GM12878 (cell line): ENCODE data around the gene FBXL17. TPM values are rescaled to one million over a fixed set of nuclear protein-coding genes. Genes with fewer than 3 reads are reported as not detected.

ENCODE experiments used
- ATAC-seq: fragments of 200-7000 bp; cut with Tn5 transposase; 3 replicates; pipeline ENCODE4 v1.9.1; 2020; ENCODE audit warnings: mild to moderate bottlenecking, moderate library complexity
- BruUV-seq: library from RNA; stranded (reverse); fragments of 400-500 nt; replicated peaks from 2 replicates; lab custom pipeline; 2021; lab: Mats Ljungman, UMichigan
- CTCF ChIA-PET: fragments of 300-600 bp; sonication (Branson Sonifier 250); formaldehyde crosslinking; extraction: SDS; loops from one replicate; lab custom pipeline; 2021; ENCODE audit warnings: inconsistent platforms; lab: Yijun Ruan, JAX
- POLR2A ChIA-PET: fragments of 350-600 bp; formaldehyde crosslinking; extraction: SDS; loops from one replicate; lab custom pipeline; 2021; ENCODE audit warnings: inconsistent platforms; lab: Charles Lee
- RAD21 ChIA-PET: fragments of 300-600 bp; sonication (Branson Sonifier 250); formaldehyde crosslinking; loops from one replicate; lab custom pipeline; 2023; ENCODE audit warnings: antibody characterized with exemption; ENCODE audit not compliant: unreplicated experiment; lab: Charles Lee
- SMC1A ChIA-PET: fragments of 300-600 bp; sonication (Branson Sonifier 250); formaldehyde crosslinking; loops from one replicate; lab custom pipeline; 2023; ENCODE audit not compliant: unreplicated experiment, uncharacterized antibody; lab: Charles Lee
- DNase-seq: peaks from one replicate; pipeline ENCODE4 v3.0.0-alpha.2; 2011; ENCODE audit warnings: low read depth, low spot score
- FAIRE-seq: peaks from 3 replicates; lab custom pipeline; 2011; peaks lifted over from hg19 to GRCh38; lab: Jason Lieb, UNC
- H2AFZ ChIP-seq: 2 replicates; pipeline ENCODE4 v1.6.0; 2011; ENCODE audit warnings: low read depth, low read length, control low read depth; ENCODE audit not compliant: control insufficient read depth
- H3K27ac ChIP-seq: 2 replicates; pipeline ENCODE4 v1.5.1; 2011; ENCODE audit warnings: control low read depth; ENCODE audit not compliant: control insufficient read depth, insufficient read depth
- H3K27me3 ChIP-seq, 2 experiments: replicated peaks in 1 of 2; 2 replicates each; pipeline versions ENCODE4 v1.6.0 to v1.6.1; 2011; ENCODE audit warnings: low read length in 1 of 2; ENCODE audit not compliant: control insufficient read depth in 2 of 2, insufficient read depth in 2 of 2
- H3K36me3 ChIP-seq, 2 experiments: 2 replicates each; pipeline ENCODE4 v1.5.1; 2011; ENCODE audit warnings: low read length in 1 of 2; ENCODE audit not compliant: control insufficient read depth in 2 of 2, insufficient read depth in 2 of 2
- H3K4me1 ChIP-seq: 2 replicates; pipeline ENCODE4 v1.6.1; 2011; ENCODE audit warnings: mild to moderate bottlenecking, low read length, moderate library complexity, mixed read lengths; ENCODE audit not compliant: control insufficient read depth, insufficient read depth
- H3K4me2 ChIP-seq: 2 replicates; pipeline ENCODE4 v1.6.0; 2011; ENCODE audit warnings: control low read depth; ENCODE audit not compliant: control insufficient read depth, insufficient read depth
- H3K4me3 ChIP-seq: fragments of 200-600 bp; sonication (generic); 2 replicates; pipeline ENCODE4 v1.5.1; 2016
- H3K79me2 ChIP-seq: 2 replicates; pipeline ENCODE4 v1.6.0; 2011; ENCODE audit warnings: low read length; ENCODE audit not compliant: control insufficient read depth, insufficient read depth
- H3K9ac ChIP-seq: 2 replicates; pipeline ENCODE4 v1.8.0; 2011; ENCODE audit warnings: low read length, control low read depth, mixed read lengths; ENCODE audit not compliant: control insufficient read depth, insufficient read depth
- H3K9me3 ChIP-seq: replicated peaks from 3 replicates; pipeline ENCODE4 v1.5.1; 2011; ENCODE audit warnings: mild to moderate bottlenecking, low read length; ENCODE audit not compliant: control insufficient read depth, insufficient read depth
- H4K20me1 ChIP-seq: 2 replicates; pipeline ENCODE4 v1.6.0; 2011; ENCODE audit not compliant: control insufficient read depth, insufficient read depth
- BCL11A ChIP-seq: IDR thresholded peaks from 2 replicates; pipeline ENCODE4 v1.6.1; 2011; ENCODE audit warnings: low read depth, low read length
- CBX5 ChIP-seq: sonication (generic); IDR thresholded peaks from 2 replicates; pipeline ENCODE4 v1.6.1; 2016; ENCODE audit warnings: low read depth, moderate library complexity, mild to moderate bottlenecking, inconsistent platforms
- CHD2 ChIP-seq: IDR thresholded peaks from 2 replicates; pipeline ENCODE4 v1.6.1; 2011; ENCODE audit warnings: low read depth, low read length, improper control_type of control experiment, borderline replicate concordance
- GATAD2B ChIP-seq: fragments of 450-650 bp; conservative IDR thresholded peaks from 2 replicates; pipeline ENCODE4 v1.6.1; 2017; ENCODE audit warnings: low read depth, mild to moderate bottlenecking, moderate library complexity
- KDM1A ChIP-seq: fragments of 200-600 bp; sonication (generic); IDR thresholded peaks from 2 replicates; pipeline ENCODE4 v1.6.1; 2016; ENCODE audit warnings: borderline replicate concordance
- SIX5 ChIP-seq: IDR thresholded peaks from 2 replicates; pipeline ENCODE4 v1.6.1; 2011; ENCODE audit warnings: mild to moderate bottlenecking, low read depth, low read length, moderate library complexity; ENCODE audit not compliant: severe bottlenecking
- STAT1 ChIP-seq: fragments of 450-650 bp; conservative IDR thresholded peaks from 2 replicates; pipeline ENCODE4 v1.6.1; 2014; ENCODE audit warnings: antibody characterized with exemption, mild to moderate bottlenecking
- STAT3 ChIP-seq: IDR thresholded peaks from 2 replicates; pipeline ENCODE4 v1.6.1; 2011; ENCODE audit warnings: low read depth, low read length, improper control_type of control experiment
- WGBS: methylation state at CpG from one replicate; pipeline ENCODE4 v1.1.6; 2016; ENCODE audit warnings: low lambda C conversion rate; ENCODE audit not compliant: insufficient replicate concordance, insufficient coverage; ENCODE audit errors: missing lambda C conversion rate; 5-methylcytosine and 5-hydroxymethylcytosine counted together
- in situ Hi-C: fragments of 300-500 bp; cut with MboI; formaldehyde crosslinking; loops from 9 replicates; pipeline ENCODE4 v1.14.3; 2018; ENCODE audit warnings: mixed read lengths
- intact Hi-C: fragments of 100-400 bp; cut with micrococcal nuclease; formaldehyde crosslinking; loops from one replicate; pipeline ENCODE4 v1.14.2; 2022; ENCODE audit not compliant: unreplicated experiment
- polyA plus RNA-seq, 11 experiments: library from polyadenylated mRNA; depleted of rRNA in 4 of 11; unstranded in 6 of 11; stranded (reverse) in 5 of 11; fragments of >200 nt; fragmentation: Nextera tagmentation in 4 of 11; fragmentation: Illumina TruSeq in 1 of 11; extraction: Ambion mirVana in 4 of 11; extraction: Trizol in 1 of 11; gene quantifications; 1 replicate in 1 of 11; 2 replicates in 10 of 11; pipeline versions ENCODE4 v1.2.1 to v1.2.3, GENCODE V29; 2011 to 2016; ENCODE audit warnings: inconsistent platforms in 2 of 11, missing spikeins in 2 of 11, low read depth in 1 of 11
- total RNA-seq, 4 experiments: library from RNA; depleted of rRNA in 3 of 4; stranded (reverse); fragments of >200 nt in 3 of 4; fragmentation: Illumina TruSeq in 1 of 4; extraction: Trizol in 1 of 4; gene quantifications; 2 replicates each; pipeline versions ENCODE4 v1.2.1 to v1.2.3, GENCODE V29; 2013 to 2021
- TF ChIP-seq, protein P1 (sequence below): IDR thresholded peaks from 2 replicates; pipeline ENCODE4 v1.6.1; 2012; ENCODE audit warnings: improper control_type of control experiment, low read depth, low read length; ENCODE audit not compliant: insufficient replicate concordance
- TF ChIP-seq, protein P2 (sequence below): IDR thresholded peaks from 2 replicates; pipeline ENCODE4 v1.6.1; 2012; ENCODE audit warnings: low read depth, low read length, improper control_type of control experiment

The FBXL17 gene
- total and polyA plus RNA-seq, 10 of the 15 experiments (the other 5 are each of a cell fraction or from before 2014, with no cell fraction given), result 0.88 to 9.0 (median 4.4) TPM

DNA sequence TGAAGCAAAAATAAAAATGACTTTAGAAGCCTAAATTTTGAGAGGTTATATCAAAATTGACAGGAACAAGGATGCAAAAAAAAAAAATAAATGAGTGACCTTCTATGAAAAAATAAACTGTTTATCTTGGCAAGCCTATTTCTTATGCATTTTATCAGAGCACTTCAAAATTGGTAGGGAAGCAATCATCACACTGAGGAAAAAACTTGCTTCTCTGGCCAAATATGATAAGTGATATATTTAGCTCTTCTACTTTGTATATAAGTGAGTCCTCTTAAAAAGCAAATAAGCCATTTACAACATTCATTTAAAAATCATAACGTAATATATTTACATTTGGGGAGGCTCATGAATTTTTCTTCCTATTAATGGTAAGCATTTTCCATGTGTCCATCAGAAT, 287.1 kb downstream of the FBXL17 start:
- H3K79me2 ChIP-seq, result no peaks in the 10 kb centered on the region
- ChIA-PET POLR2A (no interaction called here), CTCF (interaction anchor here (1.3 kb wide), 1 partner anchor 9 kb away, joined by 3 read pairs; no protein-coding TSS in a partner anchor), SMC1A (interaction anchor here (0.6 to 0.8 kb wide), 2 partner anchors 39 to 514 kb away, joined by 3 read pairs; no protein-coding TSS in a partner anchor), RAD21 (no interaction called here)
- in situ Hi-C loops (no loop called here), intact Hi-C loops (loop anchor here (5.0 to 10.0 kb wide), 2 partner anchors 240 to 417 kb away; no protein-coding TSS in a partner anchor)
- H3K4me3 ChIP-seq, result no peak overlapping the region
- no peak for TF ChIP-seq CHD2
- no peak for TF ChIP-seq SIX5
- TF ChIP-seq, protein P1, sequence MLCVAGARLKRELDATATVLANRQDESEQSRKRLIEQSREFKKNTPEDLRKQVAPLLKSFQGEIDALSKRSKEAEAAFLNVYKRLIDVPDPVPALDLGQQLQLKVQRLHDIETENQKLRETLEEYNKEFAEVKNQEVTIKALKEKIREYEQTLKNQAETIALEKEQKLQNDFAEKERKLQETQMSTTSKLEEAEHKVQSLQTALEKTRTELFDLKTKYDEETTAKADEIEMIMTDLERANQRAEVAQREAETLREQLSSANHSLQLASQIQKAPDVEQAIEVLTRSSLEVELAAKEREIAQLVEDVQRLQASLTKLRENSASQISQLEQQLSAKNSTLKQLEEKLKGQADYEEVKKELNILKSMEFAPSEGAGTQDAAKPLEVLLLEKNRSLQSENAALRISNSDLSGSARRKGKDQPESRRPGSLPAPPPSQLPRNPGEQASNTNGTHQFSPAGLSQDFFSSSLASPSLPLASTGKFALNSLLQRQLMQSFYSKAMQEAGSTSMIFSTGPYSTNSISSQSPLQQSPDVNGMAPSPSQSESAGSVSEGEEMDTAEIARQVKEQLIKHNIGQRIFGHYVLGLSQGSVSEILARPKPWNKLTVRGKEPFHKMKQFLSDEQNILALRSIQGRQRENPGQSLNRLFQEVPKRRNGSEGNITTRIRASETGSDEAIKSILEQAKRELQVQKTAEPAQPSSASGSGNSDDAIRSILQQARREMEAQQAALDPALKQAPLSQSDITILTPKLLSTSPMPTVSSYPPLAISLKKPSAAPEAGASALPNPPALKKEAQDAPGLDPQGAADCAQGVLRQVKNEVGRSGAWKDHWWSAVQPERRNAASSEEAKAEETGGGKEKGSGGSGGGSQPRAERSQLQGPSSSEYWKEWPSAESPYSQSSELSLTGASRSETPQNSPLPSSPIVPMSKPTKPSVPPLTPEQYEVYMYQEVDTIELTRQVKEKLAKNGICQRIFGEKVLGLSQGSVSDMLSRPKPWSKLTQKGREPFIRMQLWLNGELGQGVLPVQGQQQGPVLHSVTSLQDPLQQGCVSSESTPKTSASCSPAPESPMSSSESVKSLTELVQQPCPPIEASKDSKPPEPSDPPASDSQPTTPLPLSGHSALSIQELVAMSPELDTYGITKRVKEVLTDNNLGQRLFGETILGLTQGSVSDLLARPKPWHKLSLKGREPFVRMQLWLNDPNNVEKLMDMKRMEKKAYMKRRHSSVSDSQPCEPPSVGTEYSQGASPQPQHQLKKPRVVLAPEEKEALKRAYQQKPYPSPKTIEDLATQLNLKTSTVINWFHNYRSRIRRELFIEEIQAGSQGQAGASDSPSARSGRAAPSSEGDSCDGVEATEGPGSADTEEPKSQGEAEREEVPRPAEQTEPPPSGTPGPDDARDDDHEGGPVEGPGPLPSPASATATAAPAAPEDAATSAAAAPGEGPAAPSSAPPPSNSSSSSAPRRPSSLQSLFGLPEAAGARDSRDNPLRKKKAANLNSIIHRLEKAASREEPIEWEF, result no peak
- TF ChIP-seq STAT3, result no peak
- TF ChIP-seq, protein P2, sequence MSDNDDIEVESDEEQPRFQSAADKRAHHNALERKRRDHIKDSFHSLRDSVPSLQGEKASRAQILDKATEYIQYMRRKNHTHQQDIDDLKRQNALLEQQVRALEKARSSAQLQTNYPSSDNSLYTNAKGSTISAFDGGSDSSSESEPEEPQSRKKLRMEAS, result no peak
- TF ChIP-seq BCL11A, result no peak
- no peak for TF ChIP-seq CBX5
- no peak for TF ChIP-seq GATAD2B
- no peak for TF ChIP-seq STAT1
- TF ChIP-seq KDM1A, result no peak
- H3K9ac ChIP-seq, result no peak overlapping the region
- H3K27me3 ChIP-seq, result no peaks in the 10 kb centered on the region
- no peak overlapping the region for H3K27ac ChIP-seq
- 55% methylated on average over 1 of the region's 1 CpG for WGBS
- H3K36me3 ChIP-seq, result no peaks in the 10 kb centered on the region
- no TSS peak for BruUV-seq
- ATAC-seq, result no peak
- H3K4me2 ChIP-seq, result no peak overlapping the region
- H3K4me1 ChIP-seq, result no peaks in the 10 kb centered on the region
- no peak for FAIRE-seq
- no peak overlapping the region for H2AFZ ChIP-seq
- DNase-seq, result no peak
- H4K20me1 ChIP-seq, result no peaks in the 10 kb centered on the region
- H3K9me3 ChIP-seq, result no peaks in the 10 kb centered on the region
